HG02588 (cell line): ENCODE data around the gene FGFR3.

Experiments
- ATAC-seq: cut with Tn5 transposase; IDR thresholded peaks from one replicate; pipeline ENCODE4 v1.9.1; 2021; ENCODE audit warnings: mild to moderate bottlenecking, moderate library complexity; ENCODE audit not compliant: unreplicated experiment

The FGFR3 gene

DNA sequence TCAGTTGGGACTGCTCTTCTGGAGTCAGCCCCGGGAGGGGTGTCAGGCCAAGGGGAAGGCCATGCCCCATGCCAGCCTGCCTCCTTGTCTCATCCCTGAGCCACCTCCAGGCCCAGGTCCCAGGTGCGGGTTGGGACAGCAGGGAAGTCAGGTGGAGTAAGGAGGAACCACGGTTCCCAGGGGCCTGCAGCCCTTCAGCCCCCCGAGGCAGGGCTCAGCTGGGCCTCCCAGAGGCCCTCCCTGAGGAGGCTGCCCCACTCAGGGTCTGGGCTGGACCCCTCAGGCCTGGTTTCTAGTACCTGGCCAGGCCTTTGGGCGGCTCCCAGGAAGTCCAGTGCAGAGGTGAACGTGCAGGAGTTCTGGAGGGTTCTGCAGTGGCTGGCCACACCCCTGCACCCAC is 23.4 kb upstream of the FGFR3 start:
- ATAC-seq: no peak

DNA sequence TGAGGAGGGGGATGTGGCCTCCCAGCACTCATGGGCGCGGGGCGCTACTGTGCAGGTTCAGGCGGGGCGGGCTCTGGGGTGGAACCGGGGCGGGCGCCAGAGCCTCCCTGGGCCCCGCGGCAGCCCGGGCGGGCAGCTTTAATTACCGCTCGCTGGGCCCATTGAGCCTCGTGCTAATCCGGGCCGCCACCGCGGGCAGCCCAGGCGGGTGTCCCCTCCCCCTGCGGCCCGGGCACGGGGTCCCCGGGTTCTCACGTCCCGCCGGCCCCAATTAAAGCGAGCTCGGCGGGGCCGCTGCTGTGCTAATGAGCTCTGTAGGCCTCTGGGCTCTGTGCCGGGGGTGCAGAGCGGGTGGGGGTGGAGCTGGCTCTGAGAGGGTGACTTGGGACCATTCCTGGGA is 22.8 kb upstream of the FGFR3 start:
- ATAC-seq: no peak

DNA sequence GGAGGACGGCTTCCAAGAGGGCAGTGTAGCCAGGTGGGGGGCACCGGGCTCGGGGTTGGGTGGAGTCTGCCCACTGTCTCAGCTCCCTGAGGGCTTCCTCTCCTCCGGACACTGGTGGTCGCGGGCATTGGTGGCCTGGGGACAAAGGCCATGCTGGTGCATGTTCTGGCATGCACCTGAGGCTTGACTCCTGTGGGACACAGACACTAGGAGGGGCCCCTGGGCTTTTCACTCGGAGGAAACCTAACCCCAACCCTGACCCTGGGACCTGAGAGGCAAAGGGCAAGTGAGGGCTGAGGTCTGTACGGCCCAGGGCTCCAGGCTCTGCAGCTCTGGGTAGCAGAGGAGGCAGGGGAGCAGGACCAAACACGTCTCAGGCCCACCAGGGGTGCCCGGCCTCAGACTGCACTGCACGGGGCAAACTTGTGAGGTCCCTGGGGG is 22.3 kb upstream of the FGFR3 start:
- no peak for ATAC-seq

DNA sequence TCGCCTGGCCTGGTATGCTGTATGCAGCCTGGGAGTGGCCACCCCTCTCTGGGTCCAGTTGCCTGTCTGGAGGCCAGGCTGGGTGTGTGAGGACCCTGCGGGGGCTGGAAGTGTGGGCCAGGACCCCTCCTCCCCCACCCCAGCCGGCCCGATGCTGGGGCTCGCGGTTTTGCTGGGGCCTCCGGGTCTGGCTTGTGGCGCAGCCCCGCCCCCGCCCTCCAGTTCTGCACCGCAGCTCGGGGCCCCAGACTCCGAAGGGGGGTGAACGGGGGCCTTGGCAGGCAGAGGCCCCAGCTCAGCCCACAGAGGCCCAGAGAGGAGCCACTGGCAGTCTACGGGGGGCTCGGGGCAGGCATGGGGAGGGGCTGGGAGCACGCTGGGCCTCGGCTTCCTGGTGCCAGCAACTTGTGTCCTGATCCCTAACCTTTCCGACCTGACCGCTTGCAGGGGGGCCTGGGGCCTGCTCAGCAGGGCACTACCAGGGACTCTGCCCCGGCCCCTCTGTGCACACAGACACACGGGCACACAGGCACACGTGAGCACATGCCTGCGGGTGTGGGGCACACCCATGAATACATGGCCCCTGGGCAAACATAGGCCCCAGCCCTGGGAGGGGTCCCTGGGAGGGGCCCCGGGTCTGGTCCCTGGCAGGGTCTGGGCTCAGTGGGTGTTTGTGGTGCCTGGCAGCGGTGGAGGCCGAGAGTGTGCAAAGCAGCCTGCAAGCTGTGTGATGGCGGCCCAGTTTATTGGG is 21.4 kb upstream of the FGFR3 start:
- ATAC-seq: no peak

DNA sequence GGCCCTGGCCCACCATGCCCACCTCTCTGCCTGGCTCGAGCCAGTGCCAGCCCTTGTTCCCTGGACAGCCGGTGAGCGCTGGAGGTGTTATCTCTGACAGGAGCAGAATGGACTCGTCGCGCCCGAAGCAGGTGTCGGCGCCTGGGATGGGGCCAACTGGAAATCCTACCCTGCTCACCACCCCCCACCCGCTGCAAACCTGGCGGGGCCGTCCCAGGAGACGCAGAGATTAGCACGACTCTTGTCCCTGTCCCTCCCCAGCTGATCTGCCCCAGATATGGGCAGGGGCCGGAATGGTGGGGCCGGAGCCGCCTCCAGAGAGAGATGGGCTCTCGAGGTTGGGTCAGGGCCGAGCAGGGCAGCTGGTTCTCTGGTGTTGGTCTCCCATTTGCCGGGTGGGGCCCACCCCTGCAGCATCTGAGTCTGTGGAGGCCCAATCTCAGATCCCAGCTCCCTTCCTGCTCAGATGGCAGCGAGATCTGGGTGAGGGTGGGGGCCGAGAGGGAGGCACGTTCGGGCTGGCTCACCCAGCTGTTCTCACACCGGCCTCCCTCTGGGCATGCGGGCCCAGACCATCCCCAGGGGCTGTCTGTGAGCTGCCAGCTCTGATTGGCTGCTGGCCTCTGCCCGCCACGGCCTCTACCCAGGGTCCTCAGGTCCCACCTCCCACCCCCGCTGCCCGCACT is 20.1 kb upstream of the FGFR3 start:
- ATAC-seq: no peak

DNA sequence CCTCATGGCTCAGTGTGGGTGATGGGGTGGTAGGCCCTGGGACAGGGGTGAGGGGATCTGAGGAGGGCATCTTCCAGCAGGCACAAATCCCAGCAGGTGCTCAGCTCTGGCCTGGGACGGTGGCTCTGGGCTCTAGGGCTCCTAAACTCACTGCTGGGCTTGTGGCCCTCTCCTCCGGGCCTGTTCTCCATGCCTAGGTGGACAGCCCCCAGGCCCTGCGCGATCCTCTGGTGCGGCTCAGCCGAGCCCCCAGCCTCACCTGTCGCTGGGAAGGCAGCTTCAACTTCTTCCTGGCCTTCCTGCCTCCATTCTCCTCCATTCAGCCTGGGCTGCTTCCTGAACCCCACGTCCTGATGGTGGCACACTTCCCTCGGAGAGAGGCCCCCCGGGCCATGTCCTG is 19.3 kb upstream of the FGFR3 start:
- ATAC-seq: no peak

DNA sequence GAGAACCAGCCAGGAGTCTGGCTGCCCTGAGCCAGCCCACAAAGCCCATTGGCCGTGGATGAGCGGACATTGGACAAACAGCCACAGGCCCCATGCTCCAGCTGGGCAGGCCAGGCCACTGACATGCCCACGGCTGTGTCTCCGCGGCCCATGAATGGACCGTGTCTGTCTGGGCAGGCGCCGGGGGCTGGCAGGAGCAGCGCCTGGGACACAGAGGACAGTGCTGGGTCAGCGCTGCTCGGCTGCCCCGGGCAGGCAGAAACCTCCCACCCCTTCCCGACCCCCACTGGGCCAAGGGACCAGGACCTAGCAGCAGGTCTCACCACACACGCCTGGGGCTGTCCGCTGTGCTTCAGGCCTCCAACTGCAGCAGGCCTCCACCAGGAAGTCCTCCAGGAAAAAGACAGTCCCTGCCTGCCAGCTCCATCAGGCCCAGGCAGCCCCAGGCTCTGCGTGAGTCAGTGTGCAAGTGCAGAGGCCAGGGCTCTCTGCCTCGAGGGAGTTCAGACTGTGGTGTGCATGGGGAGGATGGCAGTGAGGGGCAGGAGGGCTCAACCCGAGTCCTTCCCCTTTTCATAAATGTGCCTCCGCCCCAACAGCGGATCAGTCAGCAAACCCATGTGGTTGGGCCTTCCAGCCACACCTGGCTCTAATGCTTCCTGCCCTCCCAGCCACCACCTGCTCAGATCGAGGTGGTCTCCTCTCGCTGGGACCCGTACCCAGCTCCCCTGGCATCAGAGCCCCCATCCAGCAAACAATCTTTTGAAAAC is 17.2 kb upstream of the FGFR3 start:
- no peak for ATAC-seq

DNA sequence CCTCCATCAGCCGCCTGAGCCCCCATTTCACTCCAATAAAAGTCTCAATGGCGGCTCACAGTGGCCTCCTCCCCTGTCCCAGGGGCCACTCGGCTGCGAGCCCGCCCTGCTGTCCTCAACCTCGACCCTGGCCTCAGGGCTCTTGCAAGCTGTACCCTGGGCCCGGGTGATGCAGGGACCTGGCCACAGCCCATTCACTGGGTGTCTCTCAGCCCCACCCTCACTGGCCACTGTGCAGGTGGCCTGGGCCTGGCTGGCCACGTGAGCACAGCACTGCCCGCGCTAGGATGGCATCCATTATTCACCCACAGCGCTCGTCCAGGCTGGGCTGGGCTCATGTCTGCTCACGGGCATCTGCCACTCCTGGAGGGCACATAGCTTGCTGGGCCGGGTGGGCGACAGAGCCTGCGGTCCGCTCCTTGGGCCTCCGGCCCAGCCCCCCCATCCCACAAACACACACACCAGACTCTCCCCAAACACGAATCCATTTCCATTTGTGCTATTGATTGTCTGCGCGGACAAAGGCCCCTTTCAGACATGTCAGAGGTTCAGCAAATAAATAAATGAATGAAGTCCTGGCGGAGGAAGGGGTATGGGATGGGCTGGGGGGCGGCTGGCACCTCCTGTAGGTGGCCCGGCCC is 16.5 kb upstream of the FGFR3 start:
- ATAC-seq: no peak

DNA sequence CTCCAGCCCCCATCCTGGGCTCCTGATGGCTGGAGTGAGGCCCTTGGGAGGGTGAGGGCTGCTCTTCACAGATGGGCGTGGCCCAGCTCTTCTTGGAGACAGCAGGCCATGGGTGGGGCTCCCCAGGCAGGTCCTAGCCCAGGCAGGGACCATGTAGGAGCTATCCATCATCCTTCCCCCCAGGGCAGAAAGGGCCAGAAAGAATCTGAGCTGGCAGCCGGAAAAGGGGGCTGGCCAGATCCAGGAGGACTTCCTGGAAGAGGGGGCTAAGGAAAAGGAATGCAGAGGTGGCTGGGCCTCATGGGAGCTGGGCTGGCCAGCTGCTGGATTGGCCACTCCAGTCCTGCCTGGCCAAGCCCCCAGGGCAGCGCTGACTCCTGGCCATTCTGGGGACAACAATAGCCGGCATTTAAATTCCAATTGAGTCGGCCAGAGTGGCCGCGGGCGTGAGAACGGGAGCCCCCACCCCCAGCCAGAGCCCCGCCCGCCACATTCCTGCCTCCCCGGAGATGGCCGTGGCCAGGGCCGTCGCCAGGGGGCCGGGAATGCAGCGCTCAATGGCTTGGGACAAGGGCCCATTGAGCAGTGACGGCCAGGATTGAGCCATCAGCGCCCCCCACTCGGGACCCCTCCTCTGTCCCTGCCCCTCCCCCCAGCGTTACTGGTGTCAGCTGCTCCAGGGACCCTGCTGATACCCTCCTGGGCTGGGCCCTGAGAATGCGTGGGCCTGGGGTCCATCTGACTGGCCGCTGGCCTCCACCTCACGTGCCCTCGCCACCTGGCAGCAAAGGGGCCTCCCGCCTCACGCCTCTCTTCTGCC is 15.1 kb upstream of the FGFR3 start:
- ATAC-seq: no peak

DNA sequence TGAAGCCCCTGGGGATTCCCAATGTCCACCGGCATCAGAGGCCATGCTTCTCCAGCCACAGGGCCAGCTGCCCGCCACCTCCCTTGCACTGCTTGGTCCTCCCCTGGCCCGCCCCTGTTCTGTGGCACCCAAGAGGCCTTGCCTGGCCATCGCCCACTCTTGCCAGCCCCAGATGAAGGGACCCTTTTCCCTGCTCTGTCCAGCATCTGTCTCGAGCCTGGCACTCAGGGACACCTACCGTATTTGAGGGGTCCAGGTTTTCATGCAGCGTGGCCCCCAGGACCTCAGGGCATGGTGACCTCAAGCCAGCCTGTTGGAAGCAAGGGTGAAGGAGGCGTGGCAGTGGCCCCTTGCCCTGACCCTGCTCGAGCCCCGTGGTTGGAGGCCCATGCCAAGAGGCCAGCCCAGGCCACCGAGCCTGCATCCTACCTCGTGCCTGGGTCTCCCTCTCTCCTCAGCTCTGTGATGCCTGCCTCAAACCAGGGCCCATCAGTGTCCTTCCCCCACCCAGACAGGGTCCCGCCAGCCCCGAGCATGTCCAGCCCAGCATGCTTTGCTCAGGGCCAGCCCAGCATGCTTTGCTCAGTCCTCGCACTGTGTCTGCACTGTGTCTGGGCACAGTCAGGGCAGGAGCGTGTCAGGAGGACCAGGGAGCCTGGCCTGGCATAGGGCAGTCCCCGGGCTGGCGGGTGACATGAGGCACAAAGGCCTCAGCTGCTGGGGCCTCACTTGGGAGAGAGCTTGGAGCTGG is 14.3 kb upstream of the FGFR3 start:
- ATAC-seq: no peak

DNA sequence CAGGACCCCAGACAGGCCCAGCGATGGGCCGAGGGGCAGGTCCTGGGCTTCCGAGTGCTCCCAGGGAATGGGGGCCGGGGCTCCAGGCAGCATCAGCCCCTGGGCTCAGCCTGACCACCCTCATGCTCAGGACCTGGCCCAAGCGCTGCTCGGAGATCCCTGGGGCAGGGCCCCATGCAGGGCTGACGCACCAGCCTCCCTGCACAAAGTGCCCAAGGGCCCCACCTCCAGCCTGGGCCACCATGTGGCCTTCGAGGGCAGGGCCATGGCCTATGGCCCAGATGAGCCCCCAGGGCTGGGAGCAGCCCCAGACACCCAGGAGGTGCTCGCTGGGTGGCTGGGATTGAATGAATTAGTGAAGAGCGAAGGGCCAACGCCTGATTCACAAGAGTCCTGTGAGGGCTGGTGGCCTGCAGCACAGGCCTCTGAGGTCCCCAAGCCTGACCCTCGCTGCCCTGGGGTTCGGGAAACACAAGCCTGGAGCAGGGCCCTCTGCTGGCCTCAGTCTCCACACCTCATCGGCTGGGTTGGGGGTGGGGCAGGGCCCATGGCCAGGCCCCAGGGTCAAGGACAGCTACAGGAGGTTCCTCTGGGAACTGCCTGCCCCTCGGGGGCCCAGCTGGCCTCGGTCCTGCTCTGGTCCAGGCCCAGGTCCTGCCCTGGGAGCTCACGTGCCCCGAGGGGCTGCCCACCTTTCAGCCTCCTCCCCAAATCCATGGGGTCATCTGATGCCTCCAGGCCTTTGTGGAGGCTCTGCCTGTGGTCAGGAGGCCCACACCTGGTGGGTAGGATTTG is 13.3 kb upstream of the FGFR3 start:
- no peak for ATAC-seq

DNA sequence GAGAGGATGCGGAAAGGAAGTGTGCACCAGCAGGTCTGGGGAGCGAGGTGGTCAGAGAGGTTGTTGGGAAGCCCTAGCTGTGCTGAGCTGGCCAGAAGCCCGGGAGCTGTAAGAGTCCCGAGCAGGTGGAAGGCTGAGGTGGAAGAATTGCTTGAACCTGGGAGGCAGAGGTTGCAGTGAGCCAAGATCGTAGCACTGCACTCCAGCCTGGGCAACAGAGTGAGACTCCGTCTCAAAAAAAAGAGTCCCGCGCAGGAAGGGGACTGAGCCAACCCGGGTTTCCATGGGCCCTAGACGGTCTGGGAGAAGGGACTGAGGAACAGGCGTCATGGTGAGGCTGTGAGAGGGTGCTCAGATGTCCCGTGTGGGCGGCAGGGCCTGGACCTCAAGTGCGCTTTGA is 12.7 kb upstream of the FGFR3 start:
- no peak for ATAC-seq

DNA sequence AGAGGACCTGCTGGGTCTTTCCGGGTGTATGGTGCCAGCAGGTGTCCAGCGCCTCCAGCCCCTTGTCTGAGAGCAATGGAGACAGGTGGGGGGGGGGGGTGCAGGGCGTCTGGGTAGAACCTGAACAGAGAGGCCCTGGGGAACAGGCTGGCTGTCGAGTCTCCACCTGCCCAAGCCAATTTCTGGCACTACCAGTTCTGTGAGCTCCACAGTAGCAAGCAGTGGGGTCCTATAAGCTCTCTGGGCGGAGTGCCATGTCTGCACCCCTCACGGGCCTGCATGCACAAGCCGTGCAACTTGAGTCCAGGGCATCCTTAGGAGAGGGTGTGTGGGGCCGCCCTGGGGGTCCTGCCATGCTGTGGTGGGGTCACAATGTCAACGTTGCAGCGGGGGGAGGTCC is 10.1 kb upstream of the FGFR3 start:
- no peak for ATAC-seq

DNA sequence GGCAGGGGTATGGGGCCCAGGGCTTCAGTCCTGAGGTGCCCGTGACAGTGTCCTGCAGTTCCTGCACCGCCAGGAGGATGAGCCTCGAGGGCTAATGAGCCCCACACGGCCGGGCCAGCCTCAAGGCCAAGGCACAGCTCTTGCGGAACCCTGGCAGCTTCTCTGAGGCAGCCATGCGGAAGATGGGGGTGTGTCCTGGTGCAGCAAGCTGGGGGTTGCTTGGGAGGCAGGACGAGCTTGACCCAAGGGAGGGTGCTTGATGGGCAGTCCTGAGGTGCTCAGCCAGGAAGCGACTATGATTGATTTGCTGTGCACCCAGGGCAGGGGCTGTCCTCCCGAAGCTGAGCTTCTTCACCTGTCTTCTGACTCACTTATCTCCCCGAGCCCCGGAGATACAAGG is 9.1 kb upstream of the FGFR3 start:
- ATAC-seq: no peak

DNA sequence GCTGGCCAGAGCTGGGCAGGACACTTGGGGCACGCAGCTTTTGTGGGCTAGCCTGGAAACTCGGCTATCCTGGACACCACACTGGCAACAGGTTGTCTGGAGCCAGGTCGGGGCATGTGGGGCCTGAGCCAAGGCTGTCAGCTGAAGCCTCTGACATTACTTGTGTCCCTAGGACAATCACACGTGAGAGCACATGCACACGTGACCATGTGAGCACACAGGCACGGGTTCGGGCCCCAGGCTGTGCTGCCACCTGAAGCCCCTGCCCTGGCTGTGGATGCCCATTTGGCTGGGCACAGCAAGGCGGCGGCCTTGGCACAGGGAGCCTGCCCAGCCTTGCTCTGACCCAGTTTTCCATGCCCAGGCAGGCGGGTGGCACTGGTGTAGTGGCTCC is 8.7 kb upstream of the FGFR3 start:
- ATAC-seq: no peak

DNA sequence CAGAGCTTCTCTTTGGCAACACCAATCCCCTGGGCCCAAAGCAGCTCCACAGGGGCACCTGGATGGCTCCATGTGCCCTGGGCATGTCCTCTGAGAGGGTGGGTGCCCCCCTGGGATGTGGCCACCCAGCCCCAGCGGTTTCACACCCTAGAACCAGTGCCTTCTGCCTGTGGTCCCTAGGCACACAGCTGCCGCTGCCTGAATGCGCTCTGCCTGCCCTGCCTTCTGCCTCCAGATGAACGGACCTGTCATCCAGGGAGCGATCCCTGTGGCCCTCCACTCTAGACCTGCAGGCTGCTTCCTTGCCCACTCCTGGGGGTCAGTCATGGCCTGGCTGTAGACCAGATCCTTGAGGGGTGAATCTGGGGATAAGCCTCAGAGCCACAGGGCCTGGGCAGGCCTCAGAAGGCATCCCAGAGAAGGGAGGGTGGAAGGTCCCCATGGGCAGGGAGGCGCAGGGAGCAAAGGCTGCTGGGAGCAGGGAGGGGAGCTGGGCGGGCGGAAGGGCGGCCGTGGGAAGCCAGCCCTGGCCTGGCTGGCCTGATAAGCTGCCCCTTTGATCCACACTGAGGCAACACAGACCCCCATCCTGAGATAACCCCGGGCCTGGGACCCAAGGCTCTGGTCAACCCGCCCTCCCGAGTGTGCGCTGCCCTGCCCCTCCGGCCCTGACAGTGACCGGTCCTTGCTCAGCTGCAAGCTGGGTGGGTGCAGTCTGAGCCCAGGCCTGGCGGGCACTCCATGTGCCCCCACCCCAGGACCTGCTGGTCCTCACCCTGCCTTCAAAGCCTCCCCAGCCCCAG is 8.1 kb upstream of the FGFR3 start:
- no peak for ATAC-seq

DNA sequence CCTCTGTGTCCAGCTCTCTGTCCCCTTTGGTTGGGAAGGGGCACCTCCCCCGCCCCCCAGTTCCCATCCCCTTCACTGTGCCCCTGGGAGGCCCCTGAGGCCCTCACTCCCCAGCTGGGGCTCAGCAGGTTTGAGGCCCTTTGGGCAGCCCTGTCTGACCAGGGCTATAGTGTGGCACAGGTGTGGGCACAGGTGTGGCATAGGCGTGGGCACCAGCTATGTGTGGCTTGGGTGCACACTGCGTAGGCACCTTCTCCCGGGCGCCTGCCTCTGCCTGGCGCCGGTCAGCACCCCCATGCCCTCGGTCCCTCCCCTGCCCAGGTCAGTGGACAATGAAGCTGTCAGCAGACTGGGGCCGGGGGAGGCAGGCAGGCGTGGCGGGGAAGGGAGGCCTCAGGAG is 7.5 kb upstream of the FGFR3 start:
- no peak for ATAC-seq
